Spleen (tissue), 11 donors: ENCODE data around the gene DRAXIN. TPM values are rescaled to one million over a fixed set of nuclear protein-coding genes. Genes with fewer than 3 reads are reported as not detected.

Experiments
- DNase-seq: peaks from one replicate; pipeline ENCODE4 v3.0.0-alpha.2; 2020
- H3K27ac ChIP-seq, 8 donors: fragments of 200-600 bp; sonication (generic) in 7 of 8; 1 replicate in 4 of 8; 2 replicates in 4 of 8; pipeline versions ENCODE4 v1.5.0 to v1.8.0; 2016 to 2021; ENCODE audit warnings: inconsistent platforms in 4 of 8, mild to moderate bottlenecking in 4 of 8, moderate library complexity in 1 of 8
- H3K27me3 ChIP-seq, 7 donors: fragments of 200-600 bp; sonication (generic) in 6 of 7; replicated peaks in 1 of 7; 1 replicate in 4 of 7; 2 replicates in 3 of 7; pipeline versions ENCODE4 v1.5.0 to v1.8.0; 2016 to 2021; ENCODE audit warnings: inconsistent platforms in 3 of 7, mild to moderate bottlenecking in 1 of 7
- H3K36me3 ChIP-seq, 6 donors: fragments of 200-600 bp; sonication (generic) in 5 of 6; 1 replicate in 4 of 6; 2 replicates in 2 of 6; pipeline versions ENCODE4 v1.5.0 to v1.8.0; 2016 to 2021; ENCODE audit warnings: inconsistent platforms in 2 of 6
- H3K4me1 ChIP-seq, 6 donors: fragments of 200-600 bp; sonication (generic) in 5 of 6; 1 replicate in 3 of 6; 2 replicates in 3 of 6; pipeline versions ENCODE4 v1.5.0 to v1.8.0; 2016 to 2021; ENCODE audit warnings: inconsistent platforms in 3 of 6
- H3K4me3 ChIP-seq, 8 donors: fragments of 200-600 bp; sonication (generic) in 7 of 8; 1 replicate in 4 of 8; 2 replicates in 4 of 8; pipeline versions ENCODE4 v1.5.0 to v1.8.0; 2016 to 2021; ENCODE audit warnings: inconsistent platforms in 4 of 8, mild to moderate bottlenecking in 4 of 8, moderate library complexity in 2 of 8
- H3K9me3 ChIP-seq, 8 donors: fragments of 200-600 bp; sonication (generic) in 7 of 8; 1 replicate in 4 of 8; 2 replicates in 4 of 8; pipeline versions ENCODE4 v1.5.0 to v1.8.0; 2016 to 2021; ENCODE audit warnings: inconsistent platforms in 4 of 8
- POLR2A ChIP-seq, 3 donors: fragments of 450-650 bp; IDR thresholded peaks; one replicate each; pipeline ENCODE4 v1.5.1; 2017; ENCODE audit warnings: antibody characterized with exemption in 3 of 3, mild to moderate bottlenecking in 1 of 3
- POLR2AphosphoS5 ChIP-seq, 3 donors: sonication (generic); formaldehyde crosslinking; IDR thresholded peaks; one replicate each; pipeline ENCODE4 v1.5.1; 2017; ENCODE audit warnings: antibody characterized with exemption in 3 of 3
- WGBS, 5 donors: extraction: QIAGEN DNeasy Blood & Tissue Kit in 3 of 5; methylation state at CpG; one replicate each; pipeline versions ENCODE4 v1.1.5 to v1.1.7; 2013 to 2018; 5-methylcytosine and 5-hydroxymethylcytosine counted together
- intact Hi-C: fragments of 100-400 bp; cut with DNase I; formaldehyde crosslinking; loops from one replicate; pipeline ENCODE4 v1.15.0; 2023; ENCODE audit warnings: low total_unique reads
- polyA plus RNA-seq, 3 donors: library from polyadenylated mRNA; stranded (reverse); fragments of 200-250 nt; gene quantifications; one replicate each; pipeline ENCODE4 v1.2.1, GENCODE V29; 2013
- total RNA-seq, 7 donors: library from RNA; depleted of rRNA in 3 of 7; stranded (reverse); fragments of >200 nt in 3 of 7; fragmentation: NEBNext Ultra II Directional in 4 of 7; extraction: Animal tissue kit (Norgen Biotek cat#: 25700) in 4 of 7; gene quantifications; one replicate each; pipeline versions ENCODE4 v1.1.0 to v1.2.1, GENCODE V29; 2016 to 2021
- TF ChIP-seq, protein P1 (sequence below), 11 experiments: fragments of 200-600 bp in 7 of 11; fragments of 450-650 bp in 4 of 11; sonication (generic) in 4 of 11; IDR thresholded peaks in 8 of 11; conservative IDR thresholded peaks in 3 of 11; 1 replicate in 7 of 11; 2 replicates in 4 of 11; pipeline versions ENCODE4 v1.4.0 to v1.8.0; 2016 to 2021; ENCODE audit warnings: antibody characterized with exemption in 11 of 11, inconsistent platforms in 4 of 11, mild to moderate bottlenecking in 1 of 11
- donor health status: healthy with polysubstance abuse.
- donor health status: DM: no; HTN: no; CAD: no; lungs with moderate emphysema.
- donor health status: DM: no; HTN: no; CAD: no.
- donor health status: Bipolar disorder and iron deficiency.
- donor health status: healthy.
- donor health status: DM: no; HTN: no; CAD: no.
- donor health status: DM: yes; HTN: yes; CAD: no.

The DRAXIN gene
- total and polyA plus RNA-seq, 10 donors: 0.04 to 0.37 (median 0.10) TPM; not detected in 3

- intact Hi-C loops: loop anchor here (5.0 kb wide), 1 partner anchor 73 kb away; no protein-coding TSS in a partner anchor
- Histone ChIP-seq H3K4me3 (peak overlapping the region in 3 of 8 donors; percentile 13 to 63 (median 21)), H3K27ac (peak overlapping the region in 7 of 8 donors; percentile 79 to 100 (median 87)), H3K36me3 (no peaks in the 10 kb centered on the region), H3K4me1 (peaks cover 33 to 99% (median 60%) of the 10 kb centered on the region in 6 donors), H3K27me3 (peaks cover 0 to 7% (median 0%) of the 10 kb centered on the region in 7 donors), H3K9me3 (no peaks in the 10 kb centered on the region)
- WGBS, 5 donors: 21 to 42% (median 23%) methylated on average over 26 of the region's 26 CpGs
- TF ChIP-seq POLR2AphosphoS5 (IDR thresholded peaks at IDR 0.05): peak in 1 of 3 donors; percentile 40
- TF ChIP-seq, protein P1, sequence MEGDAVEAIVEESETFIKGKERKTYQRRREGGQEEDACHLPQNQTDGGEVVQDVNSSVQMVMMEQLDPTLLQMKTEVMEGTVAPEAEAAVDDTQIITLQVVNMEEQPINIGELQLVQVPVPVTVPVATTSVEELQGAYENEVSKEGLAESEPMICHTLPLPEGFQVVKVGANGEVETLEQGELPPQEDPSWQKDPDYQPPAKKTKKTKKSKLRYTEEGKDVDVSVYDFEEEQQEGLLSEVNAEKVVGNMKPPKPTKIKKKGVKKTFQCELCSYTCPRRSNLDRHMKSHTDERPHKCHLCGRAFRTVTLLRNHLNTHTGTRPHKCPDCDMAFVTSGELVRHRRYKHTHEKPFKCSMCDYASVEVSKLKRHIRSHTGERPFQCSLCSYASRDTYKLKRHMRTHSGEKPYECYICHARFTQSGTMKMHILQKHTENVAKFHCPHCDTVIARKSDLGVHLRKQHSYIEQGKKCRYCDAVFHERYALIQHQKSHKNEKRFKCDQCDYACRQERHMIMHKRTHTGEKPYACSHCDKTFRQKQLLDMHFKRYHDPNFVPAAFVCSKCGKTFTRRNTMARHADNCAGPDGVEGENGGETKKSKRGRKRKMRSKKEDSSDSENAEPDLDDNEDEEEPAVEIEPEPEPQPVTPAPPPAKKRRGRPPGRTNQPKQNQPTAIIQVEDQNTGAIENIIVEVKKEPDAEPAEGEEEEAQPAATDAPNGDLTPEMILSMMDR (IDR thresholded peaks at IDR 0.05 in 8 of 11, conservative IDR thresholded peaks at IDR 0.05 in 3 of 11): no peak
- peak; percentile 81 for DNase-seq
Observed at GRCh38 chr1:11729498-11730428, 38.3 kb downstream of the DRAXIN start.

DNA sequence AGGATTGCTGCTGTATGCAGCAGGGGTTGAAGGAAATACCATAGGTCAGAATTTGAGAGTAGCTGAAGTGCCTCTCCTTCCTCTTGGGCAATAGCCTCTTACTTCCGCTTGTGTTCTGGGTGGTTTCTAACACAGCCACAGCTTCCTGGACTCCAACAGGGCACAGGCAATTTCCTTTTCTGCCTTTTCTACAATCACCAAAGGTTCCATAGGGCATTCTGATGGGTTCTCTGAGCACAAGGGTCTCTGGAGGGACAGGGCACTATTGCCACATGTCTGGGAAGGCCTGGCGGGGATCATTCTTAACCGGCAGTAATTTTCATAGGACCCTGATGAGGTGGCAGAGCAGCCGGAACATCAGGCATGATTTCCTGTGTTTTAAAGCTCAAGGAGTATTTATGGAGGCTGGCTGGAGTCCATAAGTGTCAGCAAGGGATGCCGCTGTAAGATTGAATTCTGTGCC lies 39.0 kb downstream of the DRAXIN start:
- 2 to 11% (median 3%) methylated on average over 5 of the region's 5 CpGs for WGBS, 5 donors
- H3K27ac ChIP-seq: peak overlapping the region; percentile 55 to 100 (median 86)
- peaks cover 0 to 7% (median 0%) of the 10 kb centered on the region in 7 donors for H3K27me3 ChIP-seq
- no peak for DNase-seq
- H3K36me3 ChIP-seq: no peaks in the 10 kb centered on the region
- peak overlapping the region in 3 of 8 donors; percentile 13 to 63 (median 21) for H3K4me3 ChIP-seq
- intact Hi-C loops: loop anchor here (5.0 kb wide), 1 partner anchor 72 kb away; no protein-coding TSS in a partner anchor
- peak in 1 of 3 donors; percentile 87 for TF ChIP-seq POLR2AphosphoS5 (IDR thresholded peaks at IDR 0.05)
- TF ChIP-seq POLR2A (IDR thresholded peaks at IDR 0.05): no peak
- TF ChIP-seq, protein P1 (IDR thresholded peaks at IDR 0.05 in 8 of 11, conservative IDR thresholded peaks at IDR 0.05 in 3 of 11): no peak
- peaks cover 35 to 99% (median 65%) of the 10 kb centered on the region in 6 donors for H3K4me1 ChIP-seq
- H3K9me3 ChIP-seq: no peaks in the 10 kb centered on the region

DNA sequence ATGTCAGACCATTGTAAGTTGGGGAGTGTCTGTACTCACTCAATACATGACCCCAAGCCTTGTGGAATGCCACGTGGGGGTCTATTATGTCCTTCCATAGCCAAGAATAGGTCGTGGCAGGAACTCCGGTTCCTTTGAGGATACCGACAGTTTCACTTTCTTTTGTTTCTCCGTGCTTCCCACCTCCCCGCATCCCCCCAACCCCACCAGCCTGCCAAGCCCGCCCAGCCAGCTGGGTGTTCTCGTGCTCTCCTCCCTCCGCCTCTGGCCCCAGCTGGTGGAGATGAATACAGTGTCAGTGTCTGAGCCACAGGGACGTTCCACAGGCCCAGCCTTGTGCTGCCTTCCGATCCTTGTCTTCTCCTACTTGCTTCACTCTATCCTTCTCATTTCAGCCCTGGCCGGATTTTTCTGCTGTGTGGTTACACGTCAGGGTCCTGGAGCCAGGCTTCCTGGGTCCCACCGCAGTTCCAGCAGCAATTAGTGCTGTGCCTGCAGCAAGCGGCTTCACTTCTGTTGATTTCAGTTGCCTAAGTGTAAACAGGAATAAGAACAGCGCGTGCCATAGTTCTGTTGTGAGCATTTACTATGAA lies 40.3 kb downstream of the DRAXIN start:
- H3K27ac ChIP-seq: peak overlapping the region; percentile 55 to 100 (median 86)
- no peak for TF ChIP-seq POLR2A (IDR thresholded peaks at IDR 0.05)
- TF ChIP-seq, protein P1 (IDR thresholded peaks at IDR 0.05 in 8 of 11, conservative IDR thresholded peaks at IDR 0.05 in 3 of 11): no peak
- peak; percentile 32 to 66 (median 59) for TF ChIP-seq POLR2AphosphoS5 (IDR thresholded peaks at IDR 0.05)
- peak overlapping the region in 6 of 8 donors; percentile 7 to 63 (median 16) for H3K4me3 ChIP-seq
- intact Hi-C loops: loop anchor here (5.0 kb wide), 1 partner anchor 71 kb away; no protein-coding TSS in a partner anchor
- H3K36me3 ChIP-seq: no peaks in the 10 kb centered on the region
- WGBS, 5 donors: 14 to 24% (median 20%) methylated on average over 16 to 17 of the region's 17 CpGs
- H3K9me3 ChIP-seq: no peaks in the 10 kb centered on the region
- DNase-seq: peak; percentile 85
- H3K4me1 ChIP-seq: peaks cover 41 to 99% (median 65%) of the 10 kb centered on the region in 6 donors
- peaks cover 0 to under 1% (median 0%) of the 10 kb centered on the region in 7 donors for H3K27me3 ChIP-seq
